NCI-H774 (cell line): ENCODE measurements around the gene CHGA.

Experiments used
- DNase-seq: peaks from one replicate; lab custom pipeline; 2025; lab: John Stamatoyannopoulos, UW

Gene CHGA

DNA sequence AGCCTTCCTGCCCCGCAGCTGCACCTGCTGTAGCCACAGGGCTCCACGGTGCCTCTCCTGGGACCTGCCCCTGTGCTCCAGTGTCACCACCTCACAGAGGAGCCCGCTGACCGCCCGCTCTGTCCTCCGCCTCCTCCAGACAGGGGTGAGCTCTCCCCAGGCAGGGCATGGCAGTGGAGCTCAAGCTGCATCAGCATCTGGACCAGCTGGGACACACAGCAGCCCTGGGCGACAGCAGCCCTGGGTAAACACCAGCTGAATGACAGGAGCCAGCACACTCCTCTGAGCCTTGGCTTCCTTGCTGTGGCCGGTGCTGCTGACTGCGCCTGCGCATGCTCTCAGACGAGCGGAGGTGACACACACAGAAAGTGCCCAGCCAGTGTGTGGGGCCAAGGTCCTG is 22.0 kb downstream of the CHGA start:
- peak; percentile 48 for DNase-seq

DNA sequence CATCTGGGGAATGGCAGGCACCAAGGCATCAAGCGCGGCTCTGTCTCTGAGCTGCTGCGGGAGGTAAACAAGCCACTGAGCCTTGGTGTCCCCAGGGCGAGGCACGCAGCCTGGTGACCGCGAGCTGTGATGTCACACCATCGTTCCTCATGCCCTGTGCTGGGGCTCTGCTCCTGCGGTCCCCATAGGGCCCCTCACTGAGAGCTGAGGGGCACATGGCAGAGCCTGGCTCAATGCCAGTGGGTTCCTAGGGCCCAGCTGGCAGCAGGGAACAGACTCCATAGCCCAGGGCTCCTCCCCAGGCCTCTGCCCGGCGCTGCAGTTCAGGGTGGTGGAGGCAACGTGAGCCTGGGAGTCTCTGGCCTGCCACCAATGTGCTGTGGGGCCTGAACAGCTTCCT is 22.6 kb downstream of the CHGA start:
- DNase-seq, result no peak

GRCh38 chr14:92945959-92946846 is 23.3 kb downstream of the CHGA start:
- DNase-seq, result peak; percentile 28

- no peak for DNase-seq
These were observed 24.0 kb downstream of the CHGA start for GRCh38 chr14:92946847-92947545.

DNA sequence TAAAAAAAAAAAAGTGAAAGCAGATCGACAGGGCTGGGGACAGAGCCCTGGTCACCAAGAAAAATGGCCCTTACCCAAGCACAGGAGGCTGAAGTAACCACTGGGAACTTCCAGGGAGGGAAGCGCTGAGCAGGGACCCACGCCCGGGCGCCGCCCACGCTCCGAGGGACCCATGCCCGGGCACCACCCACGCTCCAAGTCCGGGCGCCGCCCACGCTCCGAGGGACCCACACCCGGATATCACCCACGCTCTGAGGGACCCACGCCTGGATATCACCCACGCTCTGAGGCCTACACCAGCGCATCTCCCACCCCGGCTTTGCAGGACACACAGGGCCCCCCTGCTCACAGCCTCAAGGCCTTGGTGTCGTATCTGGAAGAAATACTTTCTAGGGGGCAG is 25.7 kb downstream of the CHGA start:
- DNase-seq, result no peak

DNA sequence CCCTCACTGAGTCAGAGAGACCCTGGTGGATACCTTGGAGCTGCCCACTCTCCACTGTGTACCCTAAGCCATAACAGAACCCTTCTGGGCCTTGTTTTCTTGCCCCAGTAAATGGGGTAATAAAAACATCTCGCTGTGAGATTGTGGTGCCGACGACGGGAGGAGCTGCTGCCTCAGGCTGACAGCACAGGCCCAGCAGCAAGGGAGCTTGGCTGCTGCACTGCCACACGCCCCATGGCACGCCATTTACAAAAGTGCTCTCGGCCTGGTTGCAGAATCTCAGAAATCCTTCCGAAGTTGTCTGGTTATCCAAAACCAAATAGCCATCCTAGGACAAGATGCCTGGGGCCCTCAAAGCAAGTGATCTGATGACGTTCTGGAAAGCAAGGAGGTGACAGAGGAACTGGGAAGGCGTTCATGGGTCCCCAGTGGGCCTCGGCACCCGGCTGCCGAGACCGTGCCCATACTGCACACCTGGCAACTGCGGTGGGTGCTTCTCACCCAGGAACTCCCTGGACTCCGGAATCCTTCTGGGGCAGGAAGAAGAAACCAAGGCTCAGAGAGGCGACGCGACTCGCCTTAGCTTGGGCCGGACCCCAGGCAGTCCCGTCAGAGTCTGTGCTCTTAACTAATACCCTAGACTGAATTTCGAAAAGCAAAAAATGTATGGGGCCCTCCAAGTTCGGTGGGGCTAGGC is 26.7 kb downstream of the CHGA start:
- no peak for DNase-seq

DNA sequence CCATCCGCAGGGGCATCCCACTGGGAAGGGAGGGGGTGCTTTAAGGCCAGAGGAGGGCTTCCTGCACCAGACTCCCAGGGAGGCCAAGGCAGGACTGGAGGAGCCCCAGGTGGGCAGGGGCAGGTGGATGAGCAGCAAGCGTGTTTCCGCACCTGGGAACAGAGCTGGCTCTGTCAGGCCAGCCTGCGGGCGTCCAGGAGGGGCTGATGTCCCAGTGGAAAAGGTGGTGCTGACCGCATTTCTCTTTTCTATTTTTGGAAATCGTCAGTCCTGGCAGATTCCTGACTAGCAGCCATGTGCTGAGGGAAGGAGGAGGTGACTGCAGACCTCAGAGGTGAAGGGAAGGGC is 27.2 kb downstream of the CHGA start:
- DNase-seq, result no peak

- no peak for DNase-seq
These were observed 27.8 kb downstream of the CHGA start for GRCh38 chr14:92950773-92951172.

- no peak for DNase-seq
These were observed 28.3 kb downstream of the CHGA start for GRCh38 chr14:92951261-92951660.

DNA sequence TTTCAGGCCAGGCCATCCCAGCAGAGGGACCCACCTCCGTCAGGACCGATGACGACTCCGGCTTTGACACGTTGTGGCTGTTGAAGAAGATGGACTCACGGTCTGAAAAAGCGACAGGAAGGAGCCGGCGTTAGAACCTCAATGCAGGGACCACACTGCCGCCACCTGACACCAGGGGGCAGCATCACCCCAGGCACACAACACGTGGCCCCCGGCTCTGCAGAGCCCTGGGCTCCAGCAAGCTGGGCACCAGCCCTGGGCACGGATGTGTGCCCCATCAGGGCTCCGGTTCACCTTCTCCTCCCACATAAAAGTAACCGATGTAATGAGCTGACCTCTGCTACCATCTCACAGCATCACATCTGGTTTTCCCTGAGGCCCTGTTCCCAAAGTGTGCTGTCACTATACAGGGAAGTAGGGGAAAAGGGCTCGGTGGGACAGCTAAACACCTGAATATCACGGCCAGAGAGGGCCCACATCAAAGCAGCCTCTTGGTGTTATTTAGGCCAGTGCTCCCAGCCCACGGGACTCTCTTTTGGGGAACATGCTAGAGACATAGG is 29.0 kb downstream of the CHGA start:
- DNase-seq, result peak; percentile 65

GRCh38 chr14:92952481-92953298 is 29.7 kb downstream of the CHGA start:
- no peak for DNase-seq

GRCh38 chr14:92953526-92953925 is 30.6 kb downstream of the CHGA start:
- no peak for DNase-seq

- DNase-seq, result no peak
These were observed 32.0 kb downstream of the CHGA start for GRCh38 chr14:92954933-92955332.

DNA sequence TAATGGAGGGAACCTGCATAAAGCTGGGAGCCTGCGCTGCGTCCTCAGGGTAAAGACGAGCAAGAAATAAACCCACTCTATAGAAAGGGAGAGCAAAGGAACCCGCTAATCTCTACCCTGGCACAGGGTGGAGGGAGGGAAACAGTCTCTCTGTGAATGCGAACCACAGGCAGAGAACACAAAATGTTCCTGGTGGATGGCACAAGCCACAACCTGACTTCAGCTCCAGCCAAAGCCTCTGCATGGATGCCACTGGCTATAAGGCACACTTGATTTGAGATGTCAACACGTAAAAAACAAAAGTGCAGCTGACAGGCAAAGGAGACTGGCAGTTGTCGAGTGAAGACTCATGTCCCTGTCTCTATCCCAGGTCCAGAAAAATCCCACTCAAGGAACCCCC is 32.4 kb downstream of the CHGA start:
- no peak for DNase-seq

GRCh38 chr14:92956961-92957360 is 34.0 kb downstream of the CHGA start:
- no peak for DNase-seq

DNA sequence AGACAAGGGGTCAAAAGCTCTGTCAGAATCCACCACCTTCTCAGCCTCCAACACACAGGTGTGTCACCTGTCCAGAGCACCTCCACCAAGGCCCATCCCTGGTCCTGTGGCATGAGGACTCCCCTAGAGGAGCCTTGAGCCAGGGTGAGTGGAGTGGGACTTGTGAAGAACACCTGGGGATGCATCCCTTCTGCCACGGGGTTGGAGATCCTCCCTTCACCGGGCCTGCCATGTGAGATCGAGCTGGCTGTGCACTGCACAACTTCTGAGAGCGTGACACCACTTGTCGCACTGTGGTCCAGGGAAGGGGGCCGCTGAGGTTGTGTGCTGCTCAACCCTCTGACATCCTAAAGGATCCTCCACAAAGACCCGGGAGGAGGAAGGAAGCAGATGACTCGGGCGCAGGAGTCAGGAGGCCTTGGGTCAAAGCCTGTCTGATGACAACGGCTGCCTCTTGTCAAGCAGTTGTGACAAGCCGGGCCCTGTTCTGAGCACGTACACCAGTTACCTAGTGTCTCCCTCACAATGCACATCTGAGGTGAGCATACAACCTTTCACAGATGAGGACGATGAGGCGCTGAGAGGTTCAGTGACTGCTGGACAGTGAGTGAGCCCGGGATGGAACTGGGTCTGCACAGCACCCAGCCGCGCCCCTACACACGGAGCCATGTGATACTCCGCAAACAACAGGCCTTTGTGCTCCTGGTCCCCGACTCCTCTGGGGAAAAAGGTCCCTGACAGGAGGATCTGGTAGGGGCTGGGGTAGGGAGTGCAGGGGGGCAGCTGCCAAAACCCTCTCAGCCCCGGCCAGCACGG is 35.6 kb downstream of the CHGA start:
- DNase-seq, result no peak

DNA sequence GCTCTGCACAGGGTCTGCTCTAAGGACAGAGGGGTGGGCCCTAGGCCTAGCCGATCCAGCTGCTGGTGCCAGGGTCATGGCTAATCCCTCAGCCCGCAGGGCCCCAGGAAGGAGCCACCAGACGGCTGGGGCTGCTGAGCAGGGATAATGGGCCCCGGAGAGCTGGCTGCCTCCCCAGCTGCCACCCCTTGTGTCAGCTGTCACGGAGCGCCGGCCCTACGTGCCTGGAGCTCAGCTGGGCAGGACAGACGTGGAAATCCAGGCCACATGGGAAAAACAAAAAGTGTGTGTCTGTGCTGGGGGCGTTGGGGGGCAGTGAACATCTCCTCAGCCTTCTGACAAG is 36.2 kb downstream of the CHGA start:
- DNase-seq, result no peak

DNA sequence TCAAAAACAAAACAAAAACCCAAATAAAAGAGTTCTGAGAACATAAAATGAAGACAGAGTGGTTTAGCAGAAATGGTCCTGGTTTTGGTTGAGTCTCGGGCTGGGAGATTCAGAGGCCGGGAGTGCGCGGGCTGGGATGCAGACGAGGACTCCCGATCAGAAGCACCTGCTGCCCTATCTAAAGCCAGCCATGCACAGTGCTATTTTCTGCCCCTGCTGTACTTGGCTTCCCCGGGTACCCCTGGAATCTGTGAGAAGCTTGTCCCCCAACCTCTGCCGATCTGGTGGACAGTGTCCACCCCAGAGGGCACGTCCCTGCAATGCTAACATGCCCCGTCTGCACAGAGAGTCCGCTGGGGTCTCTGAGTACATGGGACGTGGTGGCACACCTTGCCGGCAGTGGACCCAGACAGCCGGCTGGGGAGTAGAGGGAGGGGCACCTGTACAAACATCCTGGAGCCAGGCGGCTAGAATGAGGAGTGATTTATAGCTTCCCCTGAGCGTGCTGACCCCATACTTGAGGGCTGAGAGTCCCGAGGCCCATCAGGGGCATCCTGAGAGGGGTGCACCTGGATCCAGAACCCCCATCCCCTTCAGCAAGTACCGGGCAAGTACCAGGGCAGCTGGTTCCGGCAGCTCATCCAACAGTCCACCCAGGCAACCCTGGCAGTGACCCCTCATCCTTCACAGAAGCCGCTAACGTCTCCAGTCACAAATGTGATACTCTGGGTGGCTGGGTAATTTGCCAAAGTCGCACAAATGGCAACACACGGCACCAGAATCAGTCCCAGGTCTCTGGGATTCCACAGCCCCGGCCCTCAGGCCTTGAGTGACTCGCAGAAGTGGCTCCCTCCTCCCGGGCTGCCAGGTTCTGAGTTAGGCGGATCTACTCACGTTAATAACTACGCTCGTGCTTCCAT is 37.1 kb downstream of the CHGA start:
- DNase-seq, result no peak

DNA sequence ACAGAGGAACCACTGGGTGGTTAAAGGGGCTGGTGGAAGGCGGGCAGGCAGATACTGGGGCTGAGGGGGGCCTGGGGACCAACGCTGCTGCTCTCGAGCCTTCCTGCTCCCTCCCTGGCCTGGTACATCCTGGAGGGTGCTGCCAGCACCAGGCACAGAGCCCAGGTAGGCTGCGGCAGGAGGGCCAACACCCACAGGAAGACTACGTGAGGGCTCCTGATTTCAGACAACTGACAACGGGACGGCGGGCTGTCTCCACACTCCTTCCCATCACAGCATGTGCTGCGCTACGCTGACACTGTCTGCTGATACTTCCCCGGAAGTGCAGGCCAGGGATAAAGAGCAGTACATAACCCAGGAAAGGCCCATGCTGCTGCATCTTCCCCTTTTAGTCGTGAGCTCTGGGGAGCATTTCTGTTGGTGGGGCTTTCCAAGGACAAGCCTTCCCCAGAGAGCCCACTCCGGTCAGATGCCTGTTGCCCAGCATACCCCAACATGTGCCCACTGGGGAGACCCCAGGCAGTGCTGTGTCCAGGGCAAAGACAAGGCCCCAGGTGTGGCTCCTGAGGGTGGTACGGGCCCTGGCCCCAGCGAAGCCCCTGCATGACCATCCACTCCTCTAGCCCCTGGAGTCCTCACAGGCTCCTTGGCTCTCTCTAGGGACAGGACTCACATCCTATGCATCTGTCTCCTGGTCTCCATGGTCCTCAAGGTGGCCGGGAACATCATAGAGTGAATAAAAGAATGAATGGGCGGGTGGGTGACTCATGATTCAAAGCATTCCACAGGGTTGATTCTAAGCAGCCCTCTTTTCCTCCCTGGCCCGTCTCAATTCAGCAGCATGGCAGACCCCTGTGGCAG is 38.0 kb downstream of the CHGA start:
- DNase-seq, result no peak
